HG03025 (cell line): Measurements from ENCODE around the gene TSC22D3.

Source experiments
- ATAC-seq: cut with Tn5 transposase; IDR thresholded peaks from one replicate; pipeline ENCODE4 v1.9.1; 2021; ENCODE audit warnings: mild to moderate bottlenecking, moderate library complexity; ENCODE audit not compliant: unreplicated experiment, low FRiP score

Gene TSC22D3

DNA sequence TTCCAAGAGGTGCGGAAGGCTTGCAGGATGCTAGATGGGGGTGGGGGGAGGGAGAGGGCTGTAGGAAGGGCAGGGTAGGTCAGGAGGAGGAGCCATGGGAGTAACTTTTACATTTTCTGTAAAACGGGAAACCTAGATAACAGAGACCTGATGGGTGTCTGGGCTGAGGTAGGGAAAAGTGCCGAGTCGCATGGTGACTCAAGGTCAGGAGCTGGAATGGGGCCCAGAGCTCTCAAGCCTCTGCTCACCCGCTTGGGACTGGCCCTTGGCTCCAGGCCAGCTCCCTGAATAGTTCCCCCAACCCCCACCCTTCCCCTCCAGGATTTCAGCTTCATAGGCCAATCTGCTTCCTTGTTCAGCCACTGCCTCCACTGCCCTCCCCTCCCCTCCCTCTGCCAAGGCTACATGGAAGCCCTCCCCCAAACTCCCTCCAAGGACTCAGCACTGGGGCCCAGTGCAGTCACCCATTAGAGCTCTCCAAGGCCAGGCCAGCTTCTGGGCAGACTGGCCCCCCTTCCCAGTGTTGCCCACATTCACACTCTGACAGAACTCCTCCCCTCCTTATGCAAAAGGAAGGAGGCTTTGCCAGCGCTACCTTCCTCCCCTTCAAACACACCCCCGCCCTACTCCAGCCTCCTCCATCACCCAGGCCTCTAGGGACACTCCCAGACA, 43.6 kb downstream of the TSC22D3 start:
- no peak for ATAC-seq

DNA sequence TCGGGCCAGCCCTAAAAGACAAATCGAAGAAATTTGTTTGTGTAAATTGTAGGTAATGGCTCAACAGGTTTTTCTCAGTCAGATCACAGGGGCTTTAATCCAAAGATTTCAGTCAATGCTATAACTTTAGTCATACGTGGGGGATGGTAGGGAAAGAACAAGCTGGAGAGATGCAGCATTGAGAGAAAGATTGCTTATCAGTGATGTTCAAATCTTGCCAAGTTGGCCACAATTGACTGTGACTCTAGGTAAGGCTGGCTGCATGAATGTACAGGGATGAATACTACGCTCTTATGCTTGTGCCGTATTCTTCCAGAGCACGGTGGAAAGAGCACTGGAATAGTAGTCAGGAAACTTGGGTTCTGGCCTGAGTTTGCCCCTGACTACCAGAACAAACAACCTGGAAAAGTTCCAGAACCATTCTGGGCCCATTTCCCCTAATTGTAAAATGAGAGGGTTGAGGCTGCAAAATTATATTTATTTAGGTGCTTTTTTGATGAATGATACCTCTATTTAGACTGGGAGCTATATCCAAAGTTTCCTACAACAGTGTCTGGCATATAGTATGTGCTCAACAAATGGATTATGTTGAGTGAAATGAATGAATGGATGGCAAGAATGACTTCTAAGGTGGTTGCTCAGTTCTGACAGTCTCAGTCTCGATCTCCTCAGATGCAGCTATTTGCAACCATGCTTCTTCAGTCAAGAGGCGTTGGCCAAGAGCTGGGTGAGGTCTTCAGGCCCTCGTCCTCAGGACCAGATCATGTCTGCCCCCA, 44.4 kb downstream of the TSC22D3 start:
- no peak for ATAC-seq

DNA sequence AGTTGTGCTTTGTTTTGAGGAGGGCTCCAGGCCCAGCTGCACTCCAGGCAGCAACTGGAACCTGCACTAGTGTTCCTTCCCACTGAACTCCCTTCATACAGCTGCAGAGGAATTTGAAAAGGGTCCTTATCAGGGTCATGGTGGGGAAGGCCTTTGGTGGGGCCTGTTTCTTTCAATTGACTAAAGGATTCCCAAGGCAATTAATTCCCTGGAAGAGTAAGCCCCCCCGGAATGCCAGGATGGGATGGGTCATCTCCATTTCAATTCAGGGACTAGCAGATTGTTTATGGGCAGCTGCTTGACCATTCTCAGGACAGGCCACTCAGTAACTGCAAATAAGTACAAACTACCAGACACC, 45.3 kb downstream of the TSC22D3 start:
- ATAC-seq = no peak

DNA sequence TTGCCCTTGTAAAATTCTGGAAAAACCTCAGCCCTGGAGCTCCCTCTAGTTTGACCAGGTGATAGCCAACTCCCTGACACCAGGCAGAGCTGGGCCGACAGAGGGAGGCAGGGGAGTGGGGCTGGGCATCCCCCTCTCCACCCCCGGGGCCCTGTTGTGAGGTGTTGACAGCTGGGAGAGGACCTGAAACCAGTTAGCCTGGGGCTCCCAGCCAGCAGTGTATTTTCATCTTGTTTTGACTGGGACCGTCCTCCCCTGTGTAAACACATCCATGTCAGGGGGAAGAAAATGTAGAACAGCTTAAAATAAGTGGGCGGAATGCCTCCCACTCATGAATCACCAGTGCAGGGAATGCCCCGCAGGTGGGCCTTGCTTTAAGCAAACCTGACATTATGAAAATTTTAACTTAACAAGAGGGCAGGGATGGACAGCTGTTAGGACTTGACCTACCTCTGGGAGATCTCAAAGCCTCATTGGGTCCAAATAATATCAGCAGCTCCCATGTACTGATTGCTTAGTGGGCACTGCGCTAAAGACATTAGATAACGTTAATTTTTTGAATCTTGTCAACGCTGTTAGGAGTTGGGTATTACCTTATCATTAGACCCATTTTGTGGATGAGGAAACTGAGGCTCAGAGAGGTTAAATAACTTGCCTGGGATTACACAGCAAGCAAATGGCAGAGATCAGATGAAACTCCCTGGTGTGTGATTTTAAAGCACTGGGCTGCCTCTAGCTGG, 45.9 kb downstream of the TSC22D3 start:
- no peak for ATAC-seq

DNA sequence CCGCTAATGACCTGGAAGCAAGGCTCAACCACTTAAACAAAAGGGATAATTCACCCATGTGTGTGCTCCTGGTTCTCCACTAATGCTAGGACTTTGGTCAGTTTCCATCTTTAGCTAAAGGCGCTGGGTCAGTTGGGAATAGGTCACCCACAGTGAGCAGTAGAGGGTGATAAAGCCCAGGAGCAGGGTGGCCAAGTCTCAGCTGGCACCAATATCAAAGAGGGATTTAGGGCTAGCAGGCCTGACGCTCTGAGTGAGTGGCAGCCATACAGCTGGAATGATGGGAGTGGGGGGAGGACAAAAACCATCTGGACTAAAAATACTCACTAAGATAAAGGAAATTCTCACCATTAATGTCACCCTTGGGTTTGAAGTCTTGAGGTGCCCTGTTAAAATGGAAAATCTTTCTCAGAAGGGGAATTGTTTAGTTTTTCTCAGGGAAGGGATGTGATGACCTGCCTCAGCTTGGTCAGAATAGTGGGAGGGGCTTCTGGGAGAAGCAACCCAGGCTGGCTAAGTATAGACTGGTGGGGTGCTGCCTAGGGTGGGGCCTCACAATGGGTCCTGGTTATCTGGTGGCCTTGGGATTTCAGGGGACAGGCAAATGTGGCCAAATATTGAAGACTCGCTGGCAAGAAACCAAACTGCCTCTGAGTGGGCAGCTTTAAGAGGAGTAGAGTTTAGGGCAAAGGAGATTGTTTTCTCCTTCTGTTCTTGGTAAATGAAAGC, 47.1 kb downstream of the TSC22D3 start:
- no peak for ATAC-seq

DNA sequence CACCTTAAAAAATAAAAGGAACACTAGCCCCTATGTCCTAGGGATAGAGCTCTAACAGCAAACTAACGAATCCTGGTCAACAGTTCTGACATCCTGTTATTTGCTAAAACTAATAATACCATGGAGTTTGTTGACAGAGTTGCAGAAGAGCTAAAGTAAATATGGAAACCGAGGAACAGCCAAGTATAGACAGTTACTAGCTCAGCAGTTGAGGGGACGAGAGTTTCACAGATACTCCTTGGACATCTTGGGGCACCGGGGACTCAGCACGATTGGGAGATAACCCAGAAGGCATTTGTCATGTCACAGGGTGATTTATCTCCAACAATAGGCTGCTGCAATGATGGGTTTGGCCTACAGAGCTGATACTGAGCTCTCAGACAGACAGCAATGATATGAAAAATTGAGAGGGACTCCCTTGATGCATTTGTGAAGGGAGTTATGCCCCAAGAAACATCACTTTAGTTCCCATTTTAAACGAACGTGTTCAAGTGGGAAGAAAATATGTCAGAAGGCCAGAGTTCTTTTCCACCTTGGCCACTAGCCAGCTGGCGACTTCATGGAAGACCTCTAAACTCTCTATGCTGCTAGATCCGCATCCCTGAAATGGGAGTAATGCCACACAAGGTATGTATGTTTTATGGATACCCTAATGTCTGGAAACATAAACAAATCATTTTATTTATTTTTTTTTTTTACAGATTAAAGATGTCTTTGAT, 48.6 kb downstream of the TSC22D3 start:
- ATAC-seq = no peak

DNA sequence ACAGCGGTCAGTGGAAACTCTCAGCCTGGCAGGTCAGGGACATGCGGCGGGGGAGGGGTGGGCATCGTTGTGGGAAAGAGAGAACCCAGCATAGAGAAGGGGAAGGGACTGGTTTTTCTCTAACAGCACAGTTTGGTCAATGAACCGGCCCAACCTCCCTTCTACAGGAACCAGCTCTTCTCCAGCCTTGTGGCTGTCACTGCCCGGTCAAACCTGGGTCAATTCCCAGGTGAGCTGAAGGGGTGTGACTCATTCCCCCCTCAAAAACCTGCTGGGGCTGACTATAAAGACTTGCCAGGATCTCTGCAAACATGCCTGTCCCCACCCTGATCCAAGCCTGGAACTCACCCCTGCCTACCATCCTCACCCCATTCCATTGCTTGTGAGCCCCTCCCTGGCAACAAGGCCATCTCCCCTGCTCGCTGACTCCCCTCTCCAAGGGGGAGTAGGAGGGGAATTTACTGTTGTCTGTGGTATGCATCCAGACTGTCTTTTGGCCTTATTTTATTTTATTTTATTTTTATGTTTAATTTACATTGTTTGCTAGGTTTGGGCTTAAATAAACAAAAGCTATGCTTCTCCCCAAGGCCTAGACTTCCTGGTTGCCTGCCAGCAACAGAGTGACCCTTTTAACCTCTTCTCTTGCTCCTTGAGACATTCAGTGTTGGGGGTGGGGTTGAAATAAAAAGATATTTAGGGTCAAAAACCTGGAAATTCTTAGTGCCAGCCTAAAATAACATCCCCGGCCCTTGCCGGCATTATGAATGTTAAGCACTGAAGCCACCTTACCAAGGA, 49.6 kb downstream of the TSC22D3 start:
- no peak for ATAC-seq

DNA sequence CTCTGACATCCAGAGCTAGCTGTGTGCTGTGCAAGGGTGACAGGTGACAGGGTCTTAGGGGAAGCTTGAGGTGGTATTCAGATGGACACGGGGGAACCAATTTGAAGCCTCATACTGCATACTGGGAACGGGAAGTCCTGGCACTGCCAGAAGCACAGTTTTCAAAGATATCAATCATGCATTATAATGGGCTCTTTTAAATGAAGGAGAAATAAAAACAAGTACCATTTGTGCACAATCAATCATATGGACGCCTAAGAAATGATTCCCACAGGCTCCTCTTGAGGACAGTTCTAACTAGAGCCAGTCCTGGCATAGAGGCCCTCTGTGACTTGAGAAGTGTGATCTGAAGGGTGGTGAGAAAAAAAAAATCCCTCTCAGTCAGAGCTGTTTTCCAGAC, 50.9 kb downstream of the TSC22D3 start:
- ATAC-seq = no peak

DNA sequence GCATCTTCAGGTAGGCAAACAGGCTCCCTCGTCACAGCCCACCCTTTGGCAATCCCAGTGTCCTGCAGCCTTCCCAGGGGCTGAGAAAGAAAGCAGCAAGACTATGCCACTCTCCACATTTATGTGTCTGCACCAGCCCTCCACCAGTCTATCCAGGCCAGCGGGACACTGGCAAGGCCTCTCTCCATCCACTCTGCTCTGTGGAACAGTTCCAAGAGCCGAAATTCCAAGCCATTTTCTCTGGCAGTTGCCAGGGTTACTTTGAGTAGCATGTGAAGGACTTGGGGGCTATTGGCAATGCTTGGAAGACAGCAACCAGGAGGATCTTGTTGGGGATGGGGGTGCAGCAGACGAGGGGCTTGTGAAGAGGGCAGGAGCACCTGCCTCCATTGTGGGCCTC, 52.1 kb downstream of the TSC22D3 start:
- no peak for ATAC-seq

DNA sequence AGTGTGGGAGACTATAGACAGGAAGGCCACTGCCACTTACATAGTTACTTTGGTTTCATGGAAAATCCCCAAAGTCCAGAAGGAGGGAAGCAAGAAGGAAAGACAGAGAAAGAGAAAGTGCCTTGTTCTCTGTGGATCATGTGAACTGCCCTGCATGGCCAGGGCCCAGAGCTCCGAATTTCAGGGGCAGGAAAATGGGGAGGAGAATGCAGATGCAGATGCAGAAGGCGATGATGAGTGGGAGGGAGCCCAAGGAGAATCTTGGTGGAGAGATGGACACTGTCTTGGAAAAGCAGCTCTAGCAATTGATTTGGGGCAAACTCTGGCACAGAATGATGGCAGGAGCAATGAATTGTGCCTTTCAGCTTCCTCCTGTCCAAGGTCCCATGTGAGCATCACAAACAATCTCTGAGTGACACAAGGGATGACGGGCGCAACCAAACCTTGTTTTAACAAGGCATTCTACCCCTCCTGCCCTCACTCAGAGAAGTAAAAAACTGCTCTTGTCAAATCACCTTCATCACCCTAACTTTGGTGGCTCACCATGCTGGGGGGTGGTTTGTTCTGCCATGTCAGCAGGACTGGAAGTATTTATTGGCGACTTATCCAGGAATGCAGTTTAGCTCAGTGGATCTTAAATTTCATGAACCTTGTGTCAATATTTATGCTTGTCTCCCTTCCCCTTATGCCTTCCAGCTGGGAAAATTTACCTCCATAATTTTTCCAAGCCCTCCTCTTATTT, 53.5 kb downstream of the TSC22D3 start:
- ATAC-seq = no peak

DNA sequence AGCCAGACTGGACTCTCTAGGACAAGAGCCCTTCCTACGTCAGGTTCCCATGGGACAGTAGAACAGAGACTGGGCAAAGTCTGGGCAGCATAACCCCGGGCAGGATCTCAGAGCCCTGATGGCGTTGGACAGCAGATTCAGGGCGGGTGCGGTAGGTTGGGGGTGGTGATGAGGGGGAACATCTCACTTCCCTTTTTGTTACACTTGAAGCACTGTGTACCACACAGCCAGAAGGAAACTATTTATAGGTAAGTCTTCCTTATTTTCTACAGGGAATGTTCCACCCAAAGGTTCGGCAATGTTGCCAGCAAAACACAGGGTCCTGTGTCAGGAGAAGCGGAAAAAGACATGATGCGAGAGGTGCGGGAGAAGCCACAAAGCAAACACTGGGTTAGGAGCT, 54.3 kb downstream of the TSC22D3 start:
- peak; percentile 38 for ATAC-seq

DNA sequence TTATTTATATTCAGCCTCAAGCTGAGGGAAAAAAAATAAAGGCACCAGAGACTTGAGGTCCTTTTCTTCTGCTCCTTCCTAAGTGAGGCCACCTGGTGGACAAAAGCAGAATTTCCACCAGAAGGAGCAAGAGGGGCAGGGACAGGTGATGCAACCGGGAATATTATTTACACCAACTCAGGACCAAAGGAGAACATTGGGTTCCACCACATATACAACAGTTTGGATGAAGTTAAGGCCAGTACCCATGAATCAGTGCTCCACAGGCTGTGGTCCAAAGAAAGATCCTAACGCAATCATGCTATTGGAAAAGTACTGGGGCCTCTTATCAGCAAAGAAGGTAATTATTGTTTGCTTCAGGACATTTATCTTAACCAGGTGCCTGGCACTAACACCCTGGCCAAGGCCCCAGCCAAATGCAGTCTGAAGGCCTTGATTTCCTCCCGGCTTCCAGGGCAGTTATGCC, 57.4 kb downstream of the TSC22D3 start:
- ATAC-seq = no peak

DNA sequence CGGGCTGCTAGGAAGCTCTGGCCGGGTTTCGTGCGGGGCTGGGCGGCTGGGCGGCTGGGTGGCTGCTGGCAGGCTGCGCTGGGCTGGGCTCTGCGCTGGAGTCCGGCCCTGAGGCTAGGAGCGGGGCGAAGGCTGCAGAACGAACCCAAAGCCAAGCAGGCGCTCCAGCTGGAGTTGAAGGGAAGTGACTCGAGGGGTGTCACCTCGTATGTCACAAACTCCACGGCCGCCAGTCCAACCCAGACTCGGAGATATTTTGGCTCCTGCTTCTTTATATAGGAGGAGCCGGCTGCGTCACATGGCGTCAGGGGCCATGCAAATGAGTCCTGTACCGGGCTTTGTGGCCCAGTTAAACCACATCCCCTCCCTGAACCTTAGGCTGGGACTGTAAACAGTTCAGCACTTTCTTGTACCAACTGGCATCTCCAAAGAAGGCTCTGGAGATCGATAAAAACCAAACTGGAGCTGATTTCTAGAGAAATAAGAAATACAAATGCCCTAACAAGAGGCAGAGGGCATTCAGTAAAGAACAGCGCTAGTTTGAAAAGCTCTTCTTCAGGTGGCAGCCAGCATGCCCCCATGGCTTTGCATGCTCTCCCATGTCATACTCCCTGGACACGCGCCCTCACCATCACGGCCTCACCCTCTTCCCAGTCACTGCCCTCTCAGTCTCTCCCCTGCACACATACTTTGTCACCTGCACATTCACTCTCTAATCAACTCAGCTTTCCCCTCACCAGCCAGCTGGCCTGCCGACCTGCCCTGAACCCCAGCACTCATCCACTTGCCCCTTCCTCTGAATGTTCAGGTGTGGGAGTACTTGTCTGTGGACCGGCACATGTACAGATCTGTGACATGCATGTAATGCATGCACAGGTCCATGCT, 58.5 kb downstream of the TSC22D3 start:
- ATAC-seq = peak; percentile 66

DNA sequence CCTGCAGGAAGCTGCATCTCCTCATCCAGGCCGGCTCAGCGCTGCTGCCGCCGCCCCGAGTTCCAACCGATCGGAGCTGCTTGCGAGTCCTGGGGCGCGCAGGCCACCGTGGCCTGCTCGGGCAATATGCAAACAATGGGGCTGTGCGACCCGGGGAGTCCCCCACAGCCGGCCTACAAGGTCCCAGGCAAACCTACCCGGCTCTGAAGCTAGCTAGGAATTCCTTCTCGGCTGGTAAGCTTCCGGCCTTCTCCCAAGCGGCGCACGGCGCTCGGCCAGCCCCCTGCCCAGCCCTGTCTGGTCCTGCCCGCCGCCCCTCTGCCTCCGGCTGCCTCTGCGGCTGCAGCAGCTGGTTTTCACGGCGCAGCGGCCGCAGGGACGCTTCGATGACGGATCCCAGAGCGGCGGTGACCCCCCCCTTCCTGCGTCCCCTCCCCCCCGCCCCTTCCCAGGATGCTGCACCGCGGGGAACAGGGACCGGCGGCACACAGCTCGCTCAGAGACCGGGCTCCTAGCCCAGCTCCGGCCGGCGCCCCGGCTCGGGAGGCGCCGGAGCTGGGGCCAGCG, 59.4 kb downstream of the TSC22D3 start:
- ATAC-seq = no peak

DNA sequence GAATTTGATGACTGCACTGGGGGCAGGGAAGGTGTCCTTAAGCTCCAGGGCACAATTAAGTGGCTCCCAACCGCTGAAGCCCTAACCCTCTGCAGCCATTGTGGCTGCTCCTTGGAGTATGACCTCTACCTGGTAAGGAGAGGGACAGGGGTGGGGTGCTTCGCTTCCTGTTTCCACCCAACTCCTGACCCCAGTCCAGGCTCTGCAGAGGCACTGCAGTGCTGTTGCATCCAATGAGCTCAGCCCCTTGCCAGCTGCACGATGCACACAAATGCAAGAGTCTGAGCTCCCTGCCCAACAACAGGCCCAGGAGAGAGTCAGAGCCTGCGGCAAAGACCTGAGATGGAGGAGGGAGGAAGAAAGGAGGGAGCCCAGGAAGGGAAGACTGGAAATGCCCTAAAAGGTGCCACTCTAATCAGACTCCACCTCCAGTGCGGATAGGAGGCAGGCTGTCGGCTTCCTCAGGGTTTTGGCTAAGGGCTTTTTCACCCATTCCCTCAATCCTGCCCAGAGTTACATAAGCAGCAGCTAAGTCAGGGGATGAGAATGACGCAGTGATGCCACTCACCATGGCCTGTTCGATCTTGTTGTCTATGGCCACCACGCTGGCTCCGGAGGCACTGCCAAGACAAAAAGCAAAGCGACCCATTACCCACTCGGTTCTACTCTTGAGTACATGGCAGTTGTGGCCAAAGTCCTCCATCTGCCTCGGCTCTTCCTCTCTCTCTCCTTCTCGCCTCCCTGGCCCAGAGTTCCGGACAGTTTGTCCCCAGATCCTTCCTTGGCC, 60.1 kb downstream of the TSC22D3 start:
- no peak for ATAC-seq

DNA sequence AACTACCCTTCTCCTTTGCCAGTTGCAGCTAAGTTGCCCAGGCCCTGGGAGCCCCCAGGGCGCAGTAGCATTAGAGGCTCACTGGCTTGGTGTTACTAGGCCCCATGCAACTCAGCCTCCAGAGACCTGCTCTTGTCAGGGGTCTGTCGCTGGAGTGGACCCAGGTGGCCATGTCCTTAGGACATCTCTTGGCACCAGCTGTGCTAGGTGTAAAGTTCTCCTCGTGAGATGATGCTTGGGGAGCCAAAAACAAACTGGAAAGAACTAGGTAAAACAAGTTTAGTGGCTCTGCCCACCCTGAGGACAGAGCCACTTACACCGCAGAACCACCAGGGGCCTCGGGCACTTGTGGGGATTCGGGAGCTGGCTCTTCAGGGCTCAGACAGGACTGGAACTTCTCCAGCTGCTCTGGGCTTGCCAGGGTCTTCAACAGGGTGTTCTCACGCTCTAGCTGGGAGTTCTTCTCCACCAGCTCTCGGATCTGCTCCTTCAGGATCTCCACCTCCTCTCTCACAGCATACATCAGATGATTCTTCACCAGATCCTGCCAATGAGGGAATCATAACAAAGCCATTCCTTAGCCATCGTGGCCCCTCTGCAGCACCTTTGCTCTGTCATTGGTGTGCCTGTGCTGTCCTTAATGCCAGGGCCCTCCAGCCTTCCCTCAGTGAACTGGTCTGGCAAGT, 61.2 kb downstream of the TSC22D3 start:
- no peak for ATAC-seq
